Peyer's patch (tissue), 4 donors: ENCODE results near the gene TNIK. TPM values are rescaled to one million over a fixed set of nuclear protein-coding genes. Genes with fewer than 3 reads are reported as not detected.

Experiments used
- DNase-seq, 3 donors: peaks; one replicate each; pipeline ENCODE4 v3.0.0-alpha.2; 2017 to 2019
- H3K27ac ChIP-seq, 4 donors: fragments of 200-600 bp; sonication (generic); one replicate each; pipeline ENCODE4 v1.5.1; 2016 to 2019
- H3K27me3 ChIP-seq, 2 donors: fragments of 200-600 bp; sonication (generic); one replicate each; pipeline ENCODE4 v1.5.1; 2019
- H3K36me3 ChIP-seq, 3 donors: fragments of 200-600 bp; sonication (generic); one replicate each; pipeline ENCODE4 v1.5.1; 2016 to 2019
- H3K4me1 ChIP-seq, 4 donors: fragments of 200-600 bp; sonication (generic); one replicate each; pipeline ENCODE4 v1.5.1; 2016 to 2019
- H3K4me3 ChIP-seq, 4 donors: fragments of 200-600 bp; sonication (generic); 1 replicate in 3 of 4; 2 replicates in 1 of 4; pipeline ENCODE4 v1.5.1; 2016 to 2019; ENCODE audit warnings: mild to moderate bottlenecking in 1 of 4
- H3K9me3 ChIP-seq, 4 donors: fragments of 200-600 bp; sonication (generic); one replicate each; pipeline ENCODE4 v1.5.1; 2016 to 2019; ENCODE audit warnings: mild to moderate bottlenecking in 1 of 4
- CTCF ChIP-seq, 6 experiments: fragments of 450-650 bp in 4 of 6; fragments of 200-600 bp in 2 of 6; sonication (generic) in 1 of 6; IDR thresholded peaks; one replicate each; pipeline ENCODE4 v1.5.1; 2017 to 2019; ENCODE audit warnings: antibody characterized with exemption in 6 of 6, mild to moderate bottlenecking in 3 of 6, moderate library complexity in 1 of 6
- POLR2A ChIP-seq, 2 donors: fragments of 450-650 bp; IDR thresholded peaks; one replicate each; pipeline ENCODE4 v1.5.1; 2017; ENCODE audit warnings: antibody characterized with exemption in 2 of 2, mild to moderate bottlenecking in 2 of 2, moderate library complexity in 2 of 2
- total RNA-seq, 4 donors: library from RNA; depleted of rRNA; stranded (reverse); fragments of >200 nt; gene quantifications; one replicate each; pipeline ENCODE4 v1.1.0, GENCODE V29; 2016

The TNIK gene
- total RNA-seq, 4 donors from 2014 or later = 37.1 to 84.8 (median 74.4) TPM

DNA sequence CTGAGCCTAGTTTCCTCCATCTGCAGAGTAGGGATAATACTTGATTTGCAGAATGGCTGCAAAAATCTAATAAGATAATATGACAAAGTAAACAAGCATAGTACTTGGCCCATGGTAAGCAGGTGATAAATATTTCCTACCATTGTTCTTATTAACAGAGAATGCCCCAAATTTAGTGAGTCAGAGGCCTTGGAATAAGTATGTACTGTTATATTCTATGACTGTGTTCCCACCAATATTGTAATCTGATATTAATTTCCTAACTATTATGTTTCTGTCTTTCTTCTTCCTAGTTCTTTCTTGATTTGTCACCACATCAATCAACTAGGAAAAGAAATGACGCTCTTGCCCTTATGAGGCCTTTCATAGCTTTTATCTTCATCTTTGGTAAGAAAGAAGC is 255.3 kb downstream of the TNIK start:
- Histone ChIP-seq H3K4me1 (no peaks in the 10 kb centered on the region), H3K27ac (no peak overlapping the region), H3K9me3 (no peaks in the 10 kb centered on the region), H3K36me3 (no peaks in the 10 kb centered on the region), H3K27me3 (no peaks in the 10 kb centered on the region), H3K4me3 (no peak overlapping the region)
- no peak for DNase-seq
- TF ChIP-seq CTCF (IDR thresholded peaks at IDR 0.05) (no peak), POLR2A (IDR thresholded peaks at IDR 0.05) (no peak)

- DNase-seq = no peak
Measured at GRCh38 chr3:171201825-171202224, 258.4 kb downstream of the TNIK start.

DNA sequence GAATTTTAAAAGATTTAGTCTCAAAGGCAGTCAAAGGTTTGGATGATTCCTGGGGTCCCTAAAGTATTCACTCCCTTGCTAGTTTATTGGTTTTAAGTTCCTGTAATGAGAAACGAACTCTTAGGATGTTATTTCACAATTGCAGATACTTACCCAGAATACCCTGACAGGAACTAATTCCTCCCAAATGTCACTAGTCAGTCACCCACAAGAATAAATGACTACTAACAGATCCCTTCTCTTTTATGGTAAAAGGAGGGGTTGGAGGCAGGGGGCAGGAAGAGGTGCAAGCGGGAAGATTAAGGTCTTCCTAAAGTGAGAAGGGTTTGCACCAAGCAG is 259.5 kb downstream of the TNIK start:
- H3K27ac ChIP-seq = no peak overlapping the region
- TF ChIP-seq CTCF (IDR thresholded peaks at IDR 0.05) = no peak
- TF ChIP-seq POLR2A (IDR thresholded peaks at IDR 0.05) = no peak
- no peak for DNase-seq

More at GRCh38 chr3:171201825-171202224, 258.4 kb downstream of the TNIK start:
- Histone ChIP-seq H3K27ac (no peak overlapping the region), H3K9me3 (no peaks in the 10 kb centered on the region), H3K4me3 (no peak overlapping the region), H3K4me1 (no peaks in the 10 kb centered on the region), H3K27me3 (no peaks in the 10 kb centered on the region), H3K36me3 (no peaks in the 10 kb centered on the region)
- TF ChIP-seq POLR2A (IDR thresholded peaks at IDR 0.05) = no peak
- TF ChIP-seq CTCF (IDR thresholded peaks at IDR 0.05) = no peak

DNA sequence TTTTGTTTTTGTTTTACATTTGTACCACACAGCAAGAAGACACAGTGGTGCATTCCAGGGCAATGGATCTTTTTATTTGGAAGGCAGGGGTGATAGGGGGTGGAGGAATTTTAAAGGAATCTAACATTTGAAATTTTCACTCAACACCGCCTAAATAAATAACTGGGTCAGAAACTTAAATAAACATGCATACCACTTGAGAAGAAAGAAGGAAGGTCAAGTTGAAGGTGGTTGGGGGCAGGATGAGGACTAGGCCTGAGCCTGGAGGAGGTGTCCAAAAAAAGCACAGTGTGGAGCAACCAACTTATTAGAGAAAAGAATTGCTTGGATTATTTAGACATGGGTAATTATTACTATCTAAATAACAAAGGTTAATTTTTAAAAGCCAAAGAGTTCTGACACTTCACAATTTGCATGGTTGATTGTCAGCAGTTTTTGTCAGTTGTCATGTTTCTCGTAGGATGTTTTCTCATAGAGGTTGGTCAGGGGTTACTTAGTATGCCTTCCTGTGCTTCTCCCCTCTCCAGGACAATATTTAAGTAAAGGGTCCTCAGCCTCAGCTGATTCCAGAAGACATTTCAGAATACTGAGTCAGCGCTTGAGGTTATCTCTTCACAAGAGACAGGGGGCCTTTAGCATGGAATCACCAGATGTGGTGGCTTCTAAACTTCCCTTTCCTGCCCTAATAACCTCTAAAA is 260.0 kb downstream of the TNIK start:
- Histone ChIP-seq H3K4me3 (no peak overlapping the region), H3K27ac (no peak overlapping the region), H3K27me3 (no peaks in the 10 kb centered on the region), H3K36me3 (no peaks in the 10 kb centered on the region), H3K9me3 (no peaks in the 10 kb centered on the region), H3K4me1 (no peaks in the 10 kb centered on the region)
- no peak for DNase-seq
- no peak for TF ChIP-seq CTCF (IDR thresholded peaks at IDR 0.05)
- no peak for TF ChIP-seq POLR2A (IDR thresholded peaks at IDR 0.05)

More for the DNA sequence above, 259.5 kb downstream of the TNIK start:
- Histone ChIP-seq H3K36me3 (no peaks in the 10 kb centered on the region), H3K4me1 (no peaks in the 10 kb centered on the region), H3K4me3 (no peak overlapping the region), H3K27me3 (no peaks in the 10 kb centered on the region), H3K9me3 (no peaks in the 10 kb centered on the region)

DNA sequence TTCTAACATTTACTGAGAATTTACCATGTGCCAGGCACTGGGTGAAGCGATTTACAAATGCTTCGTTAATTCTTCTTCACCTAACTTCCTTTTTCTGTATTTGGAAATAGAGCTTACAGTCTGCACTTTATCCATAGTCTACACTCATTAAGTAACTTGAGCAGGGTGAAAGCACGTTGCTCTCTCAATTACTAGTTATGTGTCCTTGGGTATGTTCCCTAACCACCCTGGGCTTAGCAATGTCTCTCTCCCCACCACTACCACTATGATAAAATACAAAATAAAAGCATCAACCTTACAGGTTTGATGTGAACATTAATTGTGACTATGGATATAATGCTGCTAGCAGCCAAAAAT is 260.8 kb downstream of the TNIK start:
- H3K4me1 ChIP-seq = no peaks in the 10 kb centered on the region
- no peak overlapping the region for H3K27ac ChIP-seq
- H3K36me3 ChIP-seq = no peaks in the 10 kb centered on the region
- H3K9me3 ChIP-seq = no peaks in the 10 kb centered on the region
- H3K4me3 ChIP-seq = no peak overlapping the region
- TF ChIP-seq POLR2A (IDR thresholded peaks at IDR 0.05) (no peak), CTCF (IDR thresholded peaks at IDR 0.05) (no peak)
- no peak for DNase-seq
- no peaks in the 10 kb centered on the region for H3K27me3 ChIP-seq
